HepG2 (cell line): ENCODE measurements around the gene THOC6. TPM values are rescaled to one million over a fixed set of nuclear protein-coding genes. Genes with fewer than 3 reads are reported as not detected.
A peak's percentile ranks its signal among the peaks of the same experiment; 100 is the strongest.

Source experiments
- CBX5 ChIP-seq: sonication (generic); formaldehyde crosslinking; IDR thresholded peaks from 2 replicates; pipeline ENCODE4 v1.4.0; 2020; ENCODE audit warnings: missing genetic modification reagents, borderline replicate concordance
- GFI1 ChIP-seq: sonication (generic); formaldehyde crosslinking; IDR thresholded peaks from 2 replicates; pipeline ENCODE4 v1.5.0; 2020; ENCODE audit warnings: missing genetic modification reagents, mild to moderate bottlenecking, borderline replicate concordance
- HNF4A ChIP-seq: sonication (generic); formaldehyde crosslinking; IDR thresholded peaks from 2 replicates; pipeline ENCODE4 v1.4.0; 2020; ENCODE audit warnings: missing genetic modification reagents
- KAT8 ChIP-seq: IDR thresholded peaks from 2 replicates; pipeline ENCODE4 v1.6.1; 2016; ENCODE audit warnings: missing genetic modification reagents, missing compliant biosample characterization
- MAFK ChIP-seq, 2 experiments: IDR thresholded peaks in 1 of 2; conservative IDR thresholded peaks in 1 of 2; 2 replicates each; pipeline ENCODE4 v1.6.1; 2011; ENCODE audit warnings: improper control_type of control experiment in 2 of 2, low read length in 2 of 2
- MED8 ChIP-seq: sonication (generic); formaldehyde crosslinking; IDR thresholded peaks from 2 replicates; pipeline ENCODE4 v1.8.1; 2023; ENCODE audit warnings: mild to moderate bottlenecking, missing genetic modification reagents; ENCODE audit not compliant: insufficient replicate concordance
- TAF1 ChIP-seq: sonication (generic); formaldehyde crosslinking; IDR thresholded peaks from 2 replicates; pipeline ENCODE4 v1.4.0; 2020; ENCODE audit warnings: missing genetic modification reagents
- U2AF1 ChIP-seq: fragments of 200-400 bp; formaldehyde crosslinking; optimal IDR thresholded peaks from 2 replicates; pipeline ENCODE3; 2017; ENCODE audit warnings: mild to moderate bottlenecking, low read depth, low read length
- ZBTB20 ChIP-seq: sonication (generic); formaldehyde crosslinking; IDR thresholded peaks from 2 replicates; pipeline ENCODE4 v1.8.1; 2023; ENCODE audit warnings: missing genetic modification reagents, low read depth, mild to moderate bottlenecking, borderline replicate concordance
- ZNF331 ChIP-seq: sonication (generic); formaldehyde crosslinking; IDR thresholded peaks from 2 replicates; pipeline ENCODE4 v1.4.0; 2020; ENCODE audit warnings: missing genetic modification reagents
- ZNF557 ChIP-seq: sonication (generic); formaldehyde crosslinking; IDR thresholded peaks from 2 replicates; pipeline ENCODE4 v1.4.0; 2020; ENCODE audit warnings: missing genetic modification reagents
- ZNF777 ChIP-seq: sonication (generic); formaldehyde crosslinking; IDR thresholded peaks from 2 replicates; pipeline ENCODE4 v1.4.0; 2020; ENCODE audit warnings: missing genetic modification reagents
- polyA plus RNA-seq, 8 experiments: library from polyadenylated mRNA; depleted of rRNA in 3 of 8; stranded (reverse) in 7 of 8; unstranded in 1 of 8; fragments of >200 nt; fragmentation: Illumina TruSeq in 4 of 8; extraction: Trizol in 4 of 8; gene quantifications; 2 replicates each; pipeline versions ENCODE4 v1.2.1 to v1.2.3, GENCODE V29; 2011 to 2016; ENCODE audit warnings: low read depth in 4 of 8, missing spikeins in 1 of 8, mixed read lengths in 1 of 8; ENCODE audit not compliant: insufficient read depth in 1 of 8
- total RNA-seq, 5 experiments: library from RNA; depleted of rRNA; stranded (reverse); fragments of >200 nt; fragmentation: Illumina TruSeq; extraction: Trizol; gene quantifications; 2 replicates each; pipeline ENCODE4 v1.2.3, GENCODE V29; 2016; ENCODE audit warnings: low read depth in 1 of 5
- TF ChIP-seq, protein P1 (sequence below): sonication (generic); formaldehyde crosslinking; IDR thresholded peaks from 2 replicates; pipeline ENCODE4 v1.4.0; 2020; ENCODE audit warnings: mild to moderate bottlenecking, missing genetic modification reagents
- TF ChIP-seq, protein P2 (sequence below): sonication (generic); formaldehyde crosslinking; IDR thresholded peaks from 2 replicates; pipeline ENCODE4 v1.4.0; 2020; ENCODE audit warnings: missing genetic modification reagents
- TF ChIP-seq, protein P3 (sequence below): sonication (generic); formaldehyde crosslinking; IDR thresholded peaks from 2 replicates; pipeline ENCODE4 v1.4.0; 2020; ENCODE audit warnings: missing genetic modification reagents
- TF ChIP-seq, protein P4 (sequence below): sonication (generic); IDR thresholded peaks from 2 replicates; pipeline ENCODE4 v1.6.1; 2016; ENCODE audit warnings: low read depth, borderline replicate concordance
- TF ChIP-seq, protein P5 (sequence below): sonication (generic); formaldehyde crosslinking; IDR thresholded peaks from 2 replicates; pipeline ENCODE4 v1.4.0; 2020; ENCODE audit warnings: mild to moderate bottlenecking, low read depth, missing genetic modification reagents
- TF ChIP-seq, protein P6 (sequence below): sonication (generic); formaldehyde crosslinking; IDR thresholded peaks from 2 replicates; pipeline ENCODE4 v1.8.0; 2023; ENCODE audit warnings: mild to moderate bottlenecking, missing genetic modification reagents

The THOC6 gene
- total and polyA plus RNA-seq, 2 of the 13 experiments (the other 11 are each of a cell fraction or from before 2014, with no cell fraction given), result 32.1 to 37.0 TPM

DNA sequence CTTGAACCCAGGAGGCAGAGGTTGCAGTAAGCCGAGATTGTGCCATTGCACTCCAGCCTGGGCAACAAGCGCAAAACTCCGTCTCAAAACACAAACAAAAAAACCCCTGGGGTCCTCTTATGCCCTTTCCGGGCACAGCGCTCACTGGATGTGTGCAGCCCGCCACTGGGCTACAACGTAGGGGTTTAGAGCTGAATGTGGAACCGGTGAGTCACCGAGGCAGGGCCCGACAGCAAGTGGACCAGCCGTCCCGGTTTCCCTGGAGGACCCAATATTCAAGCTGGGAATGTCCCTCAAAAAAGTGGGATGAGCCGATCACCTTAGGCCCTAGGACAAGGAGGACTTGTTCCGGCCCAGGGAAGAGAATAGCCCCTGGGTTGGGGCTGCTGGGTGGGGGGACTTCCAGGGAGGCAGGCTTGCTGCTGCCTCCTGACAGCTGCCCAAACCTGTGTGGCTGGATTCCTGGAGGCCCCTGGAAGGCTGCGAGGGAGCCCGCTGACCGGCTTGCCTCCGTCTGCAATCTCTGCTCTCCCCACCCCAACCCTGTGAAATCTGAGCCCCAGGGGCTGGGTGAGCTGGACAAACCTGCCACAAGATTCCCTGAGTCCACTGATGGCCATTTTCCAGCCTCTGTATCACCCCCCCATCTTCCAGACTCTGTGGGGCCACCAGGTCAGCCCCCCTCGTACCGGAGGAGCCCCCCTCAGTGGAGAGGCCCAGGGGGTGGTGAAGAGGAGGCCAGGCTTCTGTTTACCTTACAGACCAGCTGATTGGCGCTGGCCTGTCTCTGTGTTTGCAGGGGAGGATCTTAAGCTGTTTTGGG is 14.1 kb upstream of the THOC6 start (continued):
- TF ChIP-seq, protein P1, sequence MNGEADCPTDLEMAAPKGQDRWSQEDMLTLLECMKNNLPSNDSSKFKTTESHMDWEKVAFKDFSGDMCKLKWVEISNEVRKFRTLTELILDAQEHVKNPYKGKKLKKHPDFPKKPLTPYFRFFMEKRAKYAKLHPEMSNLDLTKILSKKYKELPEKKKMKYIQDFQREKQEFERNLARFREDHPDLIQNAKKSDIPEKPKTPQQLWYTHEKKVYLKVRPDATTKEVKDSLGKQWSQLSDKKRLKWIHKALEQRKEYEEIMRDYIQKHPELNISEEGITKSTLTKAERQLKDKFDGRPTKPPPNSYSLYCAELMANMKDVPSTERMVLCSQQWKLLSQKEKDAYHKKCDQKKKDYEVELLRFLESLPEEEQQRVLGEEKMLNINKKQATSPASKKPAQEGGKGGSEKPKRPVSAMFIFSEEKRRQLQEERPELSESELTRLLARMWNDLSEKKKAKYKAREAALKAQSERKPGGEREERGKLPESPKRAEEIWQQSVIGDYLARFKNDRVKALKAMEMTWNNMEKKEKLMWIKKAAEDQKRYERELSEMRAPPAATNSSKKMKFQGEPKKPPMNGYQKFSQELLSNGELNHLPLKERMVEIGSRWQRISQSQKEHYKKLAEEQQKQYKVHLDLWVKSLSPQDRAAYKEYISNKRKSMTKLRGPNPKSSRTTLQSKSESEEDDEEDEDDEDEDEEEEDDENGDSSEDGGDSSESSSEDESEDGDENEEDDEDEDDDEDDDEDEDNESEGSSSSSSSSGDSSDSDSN (CRISPR knock-in tag), result peak; percentile 36; the same call in 1 of the 2 replicates
- no peak for TF ChIP-seq U2AF1
- TF ChIP-seq, protein P2, sequence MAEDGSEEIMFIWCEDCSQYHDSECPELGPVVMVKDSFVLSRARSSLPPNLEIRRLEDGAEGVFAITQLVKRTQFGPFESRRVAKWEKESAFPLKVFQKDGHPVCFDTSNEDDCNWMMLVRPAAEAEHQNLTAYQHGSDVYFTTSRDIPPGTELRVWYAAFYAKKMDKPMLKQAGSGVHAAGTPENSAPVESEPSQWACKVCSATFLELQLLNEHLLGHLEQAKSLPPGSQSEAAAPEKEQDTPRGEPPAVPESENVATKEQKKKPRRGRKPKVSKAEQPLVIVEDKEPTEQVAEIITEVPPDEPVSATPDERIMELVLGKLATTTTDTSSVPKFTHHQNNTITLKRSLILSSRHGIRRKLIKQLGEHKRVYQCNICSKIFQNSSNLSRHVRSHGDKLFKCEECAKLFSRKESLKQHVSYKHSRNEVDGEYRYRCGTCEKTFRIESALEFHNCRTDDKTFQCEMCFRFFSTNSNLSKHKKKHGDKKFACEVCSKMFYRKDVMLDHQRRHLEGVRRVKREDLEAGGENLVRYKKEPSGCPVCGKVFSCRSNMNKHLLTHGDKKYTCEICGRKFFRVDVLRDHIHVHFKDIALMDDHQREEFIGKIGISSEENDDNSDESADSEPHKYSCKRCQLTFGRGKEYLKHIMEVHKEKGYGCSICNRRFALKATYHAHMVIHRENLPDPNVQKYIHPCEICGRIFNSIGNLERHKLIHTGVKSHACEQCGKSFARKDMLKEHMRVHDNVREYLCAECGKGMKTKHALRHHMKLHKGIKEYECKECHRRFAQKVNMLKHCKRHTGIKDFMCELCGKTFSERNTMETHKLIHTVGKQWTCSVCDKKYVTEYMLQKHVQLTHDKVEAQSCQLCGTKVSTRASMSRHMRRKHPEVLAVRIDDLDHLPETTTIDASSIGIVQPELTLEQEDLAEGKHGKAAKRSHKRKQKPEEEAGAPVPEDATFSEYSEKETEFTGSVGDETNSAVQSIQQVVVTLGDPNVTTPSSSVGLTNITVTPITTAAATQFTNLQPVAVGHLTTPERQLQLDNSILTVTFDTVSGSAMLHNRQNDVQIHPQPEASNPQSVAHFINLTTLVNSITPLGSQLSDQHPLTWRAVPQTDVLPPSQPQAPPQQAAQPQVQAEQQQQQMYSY, result no peak
- TF ChIP-seq, protein P3, sequence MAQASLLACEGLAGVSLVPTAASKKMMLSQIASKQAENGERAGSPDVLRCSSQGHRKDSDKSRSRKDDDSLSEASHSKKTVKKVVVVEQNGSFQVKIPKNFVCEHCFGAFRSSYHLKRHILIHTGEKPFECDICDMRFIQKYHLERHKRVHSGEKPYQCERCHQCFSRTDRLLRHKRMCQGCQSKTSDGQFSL, result peak; percentile 76; the same call in 1 of the 2 replicates
- 0 out of 2 replicates have a peak, but pooled peaks have one; percentile 19 for TF ChIP-seq TAF1
- TF ChIP-seq, protein P4, sequence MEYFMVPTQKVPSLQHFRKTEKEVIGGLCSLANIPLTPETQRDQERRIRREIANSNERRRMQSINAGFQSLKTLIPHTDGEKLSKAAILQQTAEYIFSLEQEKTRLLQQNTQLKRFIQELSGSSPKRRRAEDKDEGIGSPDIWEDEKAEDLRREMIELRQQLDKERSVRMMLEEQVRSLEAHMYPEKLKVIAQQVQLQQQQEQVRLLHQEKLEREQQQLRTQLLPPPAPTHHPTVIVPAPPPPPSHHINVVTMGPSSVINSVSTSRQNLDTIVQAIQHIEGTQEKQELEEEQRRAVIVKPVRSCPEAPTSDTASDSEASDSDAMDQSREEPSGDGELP, result peak; percentile 94
- TF ChIP-seq KAT8 (CRISPR knock-in tag), result 0 out of 2 replicates have a peak, but pooled peaks have one; percentile 29
- no peak for TF ChIP-seq MED8 (CRISPR knock-in tag)
- TF ChIP-seq, protein P5, sequence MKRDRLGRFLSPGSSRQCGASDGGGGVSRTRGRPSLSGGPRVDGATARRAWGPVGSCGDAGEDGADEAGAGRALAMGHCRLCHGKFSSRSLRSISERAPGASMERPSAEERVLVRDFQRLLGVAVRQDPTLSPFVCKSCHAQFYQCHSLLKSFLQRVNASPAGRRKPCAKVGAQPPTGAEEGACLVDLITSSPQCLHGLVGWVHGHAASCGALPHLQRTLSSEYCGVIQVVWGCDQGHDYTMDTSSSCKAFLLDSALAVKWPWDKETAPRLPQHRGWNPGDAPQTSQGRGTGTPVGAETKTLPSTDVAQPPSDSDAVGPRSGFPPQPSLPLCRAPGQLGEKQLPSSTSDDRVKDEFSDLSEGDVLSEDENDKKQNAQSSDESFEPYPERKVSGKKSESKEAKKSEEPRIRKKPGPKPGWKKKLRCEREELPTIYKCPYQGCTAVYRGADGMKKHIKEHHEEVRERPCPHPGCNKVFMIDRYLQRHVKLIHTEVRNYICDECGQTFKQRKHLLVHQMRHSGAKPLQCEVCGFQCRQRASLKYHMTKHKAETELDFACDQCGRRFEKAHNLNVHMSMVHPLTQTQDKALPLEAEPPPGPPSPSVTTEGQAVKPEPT (CRISPR knock-in tag), result 0 out of 2 replicates have a peak, but pooled peaks have one; percentile 36
- TF ChIP-seq HNF4A (CRISPR knock-in tag), result peak; percentile 3; the same call in 1 of the 2 replicates
- TF ChIP-seq MAFK (conservative IDR thresholded peaks at IDR 0.05 in 1 of 2, IDR thresholded peaks at IDR 0.05 in 1 of 2; ENCODE audit: low read length in 2 of 2), result no peak
- 0 out of 2 replicates have a peak, but pooled peaks have one; percentile 30 for TF ChIP-seq ZNF777 (CRISPR knock-in tag)
- TF ChIP-seq CBX5 (CRISPR knock-in tag), result no peak
- TF ChIP-seq, protein P6, sequence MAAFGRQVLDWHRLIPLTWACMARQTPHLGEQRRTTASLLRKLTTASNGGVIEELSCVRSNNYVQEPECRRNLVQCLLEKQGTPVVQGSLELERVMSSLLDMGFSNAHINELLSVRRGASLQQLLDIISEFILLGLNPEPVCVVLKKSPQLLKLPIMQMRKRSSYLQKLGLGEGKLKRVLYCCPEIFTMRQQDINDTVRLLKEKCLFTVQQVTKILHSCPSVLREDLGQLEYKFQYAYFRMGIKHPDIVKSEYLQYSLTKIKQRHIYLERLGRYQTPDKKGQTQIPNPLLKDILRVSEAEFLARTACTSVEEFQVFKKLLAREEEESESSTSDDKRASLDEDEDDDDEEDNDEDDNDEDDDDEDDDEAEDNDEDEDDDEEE (CRISPR knock-in tag), result no peak
- TF ChIP-seq GFI1 (CRISPR knock-in tag), result peak; percentile 88
- no peak for TF ChIP-seq ZBTB20 (CRISPR knock-in tag)
- no peak for TF ChIP-seq ZNF557
- TF ChIP-seq ZNF331 (CRISPR knock-in tag), result 0 out of 2 replicates have a peak, but pooled peaks have one; percentile 14
